Fibroblast of lung (primary cell): ENCODE data around the gene APAF1. TPM values are rescaled to one million over a fixed set of nuclear protein-coding genes. Genes with fewer than 3 reads are reported as not detected.

Experiments
- DNase-seq, 2 donors: peaks; one replicate each; pipeline versions ENCODE4 v3.0.0 to v3.0.0-alpha.2; 2010; ENCODE audit warnings: low read depth in 2 of 2
- H2AFZ ChIP-seq: 2 replicates; pipeline ENCODE4 v1.5.1; 2012; ENCODE audit warnings: low read length, control low read depth, inconsistent platforms
- H3K27ac ChIP-seq: 2 replicates; pipeline ENCODE4 v1.5.1; 2011; ENCODE audit warnings: low read length, control low read depth; ENCODE audit not compliant: insufficient read depth
- H3K27me3 ChIP-seq: 2 replicates; pipeline ENCODE4 v1.5.1; 2011; ENCODE audit warnings: mild to moderate bottlenecking, low read length; ENCODE audit not compliant: control insufficient read depth, insufficient read depth
- H3K36me3 ChIP-seq: 2 replicates; pipeline ENCODE4 v1.5.1; 2011; ENCODE audit warnings: low read length; ENCODE audit not compliant: control insufficient read depth, insufficient read depth
- H3K4me1 ChIP-seq: 2 replicates; pipeline ENCODE4 v1.5.1; 2011; ENCODE audit warnings: low read length; ENCODE audit not compliant: control insufficient read depth, insufficient read depth; ENCODE audit errors: extremely low read depth
- H3K4me2 ChIP-seq: 2 replicates; pipeline ENCODE4 v1.5.1; 2011; ENCODE audit warnings: low read length, control low read depth; ENCODE audit not compliant: insufficient read depth; ENCODE audit errors: extremely low read depth
- H3K4me3 ChIP-seq, 4 experiments: fragments of 200-600 bp in 1 of 4; sonication (generic) in 1 of 4; replicated peaks in 1 of 4; 2 replicates each; pipeline ENCODE4 v1.5.1; 2011 to 2016; ENCODE audit warnings: low read length in 4 of 4, low read depth in 3 of 4, mild to moderate bottlenecking in 3 of 4, control low read depth in 2 of 4, inconsistent platforms in 1 of 4, mixed read lengths in 1 of 4; ENCODE audit not compliant: insufficient read depth in 1 of 4; ENCODE audit errors: control extremely low read depth in 1 of 4
- H3K79me2 ChIP-seq: 2 replicates; pipeline ENCODE4 v1.5.1; 2012; ENCODE audit warnings: mild to moderate bottlenecking, low read length, inconsistent platforms; ENCODE audit not compliant: control insufficient read depth, insufficient read depth
- H3K9ac ChIP-seq: 2 replicates; pipeline ENCODE4 v1.5.1; 2011; ENCODE audit warnings: mild to moderate bottlenecking, low read length, control low read depth; ENCODE audit not compliant: insufficient read depth
- H3K9me3 ChIP-seq: 2 replicates; pipeline ENCODE4 v1.5.1; 2012; ENCODE audit warnings: low read depth, low read length; ENCODE audit not compliant: control insufficient read depth, insufficient read depth
- H4K20me1 ChIP-seq: 2 replicates; pipeline ENCODE4 v1.5.1; 2011; ENCODE audit warnings: low read length; ENCODE audit not compliant: control insufficient read depth, insufficient read depth; ENCODE audit errors: extremely low read depth
- CTCF ChIP-seq, 2 donors: IDR thresholded peaks in 1 of 2; conservative IDR thresholded peaks in 1 of 2; 1 replicate in 1 of 2; 2 replicates in 1 of 2; pipeline ENCODE4 v1.5.1; 2011 to 2012; ENCODE audit warnings: low read length in 2 of 2, control low read depth in 1 of 2, inconsistent platforms in 1 of 2, low read depth in 1 of 2, mild to moderate bottlenecking in 1 of 2
- EZH2 ChIP-seq: IDR thresholded peaks from 2 replicates; pipeline ENCODE4 v1.5.1; 2012; ENCODE audit warnings: low read length, control low read depth, mild to moderate bottlenecking; ENCODE audit errors: missing control alignments
- polyA plus RNA-seq, 2 donors: library from polyadenylated mRNA; depleted of rRNA in 1 of 2; stranded (reverse) in 1 of 2; unstranded in 1 of 2; fragments of >200 nt; gene quantifications; 2 replicates each; pipeline ENCODE4 v1.2.1, GENCODE V29; 2011 to 2012; ENCODE audit warnings: missing spikeins in 1 of 2
- total RNA-seq: library from RNA; depleted of rRNA; stranded (reverse); fragments of >200 nt; gene quantifications from 2 replicates; pipeline ENCODE4 v1.2.1, GENCODE V29; 2014

APAF1 gene
- total and polyA plus RNA-seq, 2 donors (not counting 1 experiment from before 2014, with no cell fraction given), result 13.6 to 23.3 TPM

GRCh38 chr12:98651328-98651727 lies 6.2 kb downstream of the APAF1 start:
- Histone ChIP-seq H3K4me2 (no peak overlapping the region), H3K36me3 (peaks cover 7% of the 10 kb centered on the region), H3K9ac (no peak overlapping the region), H3K27ac (no peak overlapping the region), H2AFZ (no peak overlapping the region), H3K4me3 (no peak overlapping the region), H3K4me1 (no peaks in the 10 kb centered on the region), H4K20me1 (no peaks in the 10 kb centered on the region), H3K9me3 (no peaks in the 10 kb centered on the region), H3K79me2 (peaks cover 23% of the 10 kb centered on the region), H3K27me3 (no peaks in the 10 kb centered on the region)
- TF ChIP-seq CTCF (conservative IDR thresholded peaks at IDR 0.05 in 1 of 2, IDR thresholded peaks at IDR 0.05 in 1 of 2; ENCODE audit: low read depth in 1 of 2, low read length in 2 of 2) (no peak), EZH2 (no peak)
- DNase-seq, result no peak

GRCh38 chr12:98653866-98654493 lies 8.9 kb downstream of the APAF1 start:
- no peaks in the 10 kb centered on the region for H3K9me3 ChIP-seq
- H3K4me2 ChIP-seq, result no peak overlapping the region
- peak; percentile 49 to 83 for DNase-seq
- no peak for TF ChIP-seq EZH2
- TF ChIP-seq CTCF (conservative IDR thresholded peaks at IDR 0.05 in 1 of 2, IDR thresholded peaks at IDR 0.05 in 1 of 2; ENCODE audit: low read depth in 1 of 2, low read length in 2 of 2), result peak; percentile 58 to 67
- H3K9ac ChIP-seq, result no peak overlapping the region
- H4K20me1 ChIP-seq, result no peaks in the 10 kb centered on the region
- no peaks in the 10 kb centered on the region for H3K79me2 ChIP-seq
- peaks cover 9% of the 10 kb centered on the region for H3K36me3 ChIP-seq
- H2AFZ ChIP-seq, result no peak overlapping the region
- no peak overlapping the region for H3K4me3 ChIP-seq
- H3K27ac ChIP-seq, result no peak overlapping the region
- H3K4me1 ChIP-seq, result no peaks in the 10 kb centered on the region
- H3K27me3 ChIP-seq, result no peaks in the 10 kb centered on the region

DNA sequence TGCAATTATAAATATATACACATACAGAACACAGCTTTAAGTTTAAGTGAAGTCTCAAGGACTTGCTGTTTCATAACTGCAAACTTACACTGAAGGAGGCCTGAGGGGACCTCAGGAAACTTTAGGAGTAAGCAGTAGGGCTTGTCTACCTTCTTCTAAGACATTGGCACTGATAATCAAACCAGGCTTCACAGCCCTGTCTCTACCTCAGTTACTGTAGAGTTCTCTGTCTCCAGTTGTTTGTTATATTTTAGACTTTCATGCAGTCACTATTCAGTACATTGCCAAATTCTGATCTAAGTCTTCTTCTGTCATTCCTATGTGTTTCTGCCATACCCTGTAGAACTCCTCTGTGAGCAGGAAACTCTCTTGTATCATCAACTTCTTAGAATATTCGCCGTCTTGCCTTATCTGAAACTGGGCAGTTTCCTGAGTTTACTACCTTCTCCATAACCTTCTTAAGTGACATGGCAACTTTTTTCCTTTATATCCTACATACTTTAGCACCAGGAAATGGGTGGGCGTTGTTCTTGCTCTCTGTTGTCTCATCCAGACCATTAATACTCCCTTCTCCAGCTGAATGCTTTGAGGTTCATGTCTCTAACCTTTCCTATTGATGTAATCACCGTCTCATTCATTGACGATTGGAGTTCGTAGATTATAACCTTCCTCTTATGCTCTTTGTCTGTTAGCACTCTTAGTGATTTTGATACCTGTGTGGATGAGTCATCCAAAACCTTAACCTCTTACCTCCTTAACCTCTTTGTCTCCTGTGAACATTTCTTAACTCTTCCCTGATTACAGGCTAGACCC lies 11.4 kb downstream of the APAF1 start:
- Histone ChIP-seq H3K9ac (no peak overlapping the region), H3K9me3 (no peaks in the 10 kb centered on the region), H3K27ac (no peak overlapping the region), H3K4me1 (no peaks in the 10 kb centered on the region), H2AFZ (no peak overlapping the region), H4K20me1 (no peaks in the 10 kb centered on the region), H3K79me2 (no peaks in the 10 kb centered on the region), H3K27me3 (no peaks in the 10 kb centered on the region), H3K36me3 (peaks cover 8% of the 10 kb centered on the region), H3K4me3 (no peak overlapping the region), H3K4me2 (no peak overlapping the region)
- peak in 1 of 2 donors; percentile 8 for DNase-seq
- TF ChIP-seq CTCF (conservative IDR thresholded peaks at IDR 0.05 in 1 of 2, IDR thresholded peaks at IDR 0.05 in 1 of 2; ENCODE audit: low read depth in 1 of 2, low read length in 2 of 2), result no peak
- no peak for TF ChIP-seq EZH2
